PC-9 (cell line): ENCODE data around the gene STK39. TPM values are rescaled to one million over a fixed set of nuclear protein-coding genes. Genes with fewer than 3 reads are reported as not detected.
A peak's percentile ranks its signal among the peaks of the same experiment; 100 is the strongest.

Experiments
- BruUV-seq: library from RNA; stranded (reverse); fragments of 400-500 nt; replicated peaks from 2 replicates; lab custom pipeline; 2021; lab: Mats Ljungman, UMichigan
- CTCF ChIA-PET: fragments of 300-600 bp; sonication (Branson Sonifier 250); formaldehyde crosslinking; loops from one replicate; lab custom pipeline; 2022; ENCODE audit warnings: antibody characterized with exemption; lab: Charles Lee
- POLR2A ChIA-PET: fragments of 300-600 bp; sonication (Branson Sonifier 250); formaldehyde crosslinking; loops from one replicate; lab custom pipeline; 2022; ENCODE audit warnings: antibody characterized with exemption; ENCODE audit not compliant: unreplicated experiment; lab: Charles Lee
- DNase-seq, 2 experiments: peaks; one replicate each; pipeline versions ENCODE4 v3.0.0 to v3.0.0-alpha.2; 2015 to 2022; ENCODE audit warnings: mixed read lengths in 1 of 2
- H2AFZ ChIP-seq: fragments of 200-600 bp; sonication (generic); 2 replicates; pipeline ENCODE4 v1.8.1; 2017; ENCODE audit warnings: antibody characterized with exemption
- H3F3A ChIP-seq: fragments of 200-600 bp; sonication (generic); 2 replicates; pipeline ENCODE4 v1.8.1; 2017; ENCODE audit warnings: antibody characterized with exemption, mild to moderate bottlenecking, low read depth; ENCODE audit not compliant: insufficient read depth
- H3K27ac ChIP-seq: fragments of 200-600 bp; sonication (generic); 2 replicates; pipeline ENCODE4 v1.6.1; 2016; ENCODE audit warnings: mixed run types
- H3K27me3 ChIP-seq: fragments of 200-600 bp; sonication (generic); 2 replicates; pipeline ENCODE4 v1.6.1; 2016; ENCODE audit warnings: low read depth, mixed run types; ENCODE audit not compliant: insufficient read depth
- H3K36me3 ChIP-seq: fragments of 200-600 bp; sonication (generic); 2 replicates; pipeline ENCODE4 v1.6.1; 2016; ENCODE audit warnings: low read depth, mixed run types
- H3K4me1 ChIP-seq: fragments of 200-600 bp; sonication (generic); replicated peaks from 2 replicates; pipeline ENCODE4 v1.6.1; 2016; ENCODE audit warnings: mixed run types; ENCODE audit not compliant: insufficient read depth
- H3K4me2 ChIP-seq: fragments of 200-600 bp; sonication (generic); 2 replicates; pipeline ENCODE4 v1.6.1; 2017; ENCODE audit warnings: mixed run types
- H3K4me3 ChIP-seq: fragments of 200-600 bp; sonication (generic); 2 replicates; pipeline ENCODE4 v1.6.1; 2016; ENCODE audit warnings: mixed run types
- H3K79me2 ChIP-seq: fragments of 200-600 bp; sonication (generic); 2 replicates; pipeline ENCODE4 v1.6.1; 2017; ENCODE audit warnings: low read depth, mixed run types
- H3K9me2 ChIP-seq: fragments of 200-600 bp; sonication (generic); 2 replicates; pipeline ENCODE4 v1.8.1; 2017; ENCODE audit warnings: mild to moderate bottlenecking; ENCODE audit not compliant: insufficient read depth
- H3K9me3 ChIP-seq: fragments of 200-600 bp; sonication (generic); 2 replicates; pipeline ENCODE4 v1.8.1; 2016; ENCODE audit warnings: low read depth; ENCODE audit not compliant: insufficient read depth
- H4K20me1 ChIP-seq: fragments of 200-600 bp; sonication (generic); 2 replicates; pipeline ENCODE4 v1.8.1; 2017; ENCODE audit not compliant: insufficient read depth
- CTCF ChIP-seq: fragments of 200-600 bp; sonication (generic); conservative IDR thresholded peaks from 2 replicates; pipeline ENCODE4 v1.6.1; 2017; ENCODE audit warnings: mixed run types, antibody characterized with exemption, mild to moderate bottlenecking, moderate library complexity
- EZH2 ChIP-seq: fragments of 200-600 bp; sonication (generic); IDR thresholded peaks from 2 replicates; pipeline ENCODE4 v1.8.0; 2017; ENCODE audit warnings: antibody characterized with exemption, low read depth
- intact Hi-C: fragments of 100-400 bp; cut with micrococcal nuclease; formaldehyde crosslinking; loops from one replicate; pipeline ENCODE4 v1.10.0; 2022; ENCODE audit not compliant: unreplicated experiment
- total RNA-seq: library from RNA; stranded (reverse); gene quantifications from 2 replicates; pipeline ENCODE4 v1.2.3, GENCODE V29; 2021

Gene STK39
- total RNA-seq, 1 experiment from 2014 or later: 14.5 TPM

- no peak for TF ChIP-seq CTCF
- no peaks in the 10 kb centered on the region; the same call in 1 of the 2 replicates for H3K36me3 ChIP-seq
- H3K9me2 ChIP-seq: no peaks in the 10 kb centered on the region
- H4K20me1 ChIP-seq: no peaks in the 10 kb centered on the region
- no TSS peak for BruUV-seq
- peak overlapping the region; percentile 1; the same call in 1 of the 2 replicates for H3K27ac ChIP-seq
- no peak for DNase-seq
- H3K9me3 ChIP-seq: no peaks in the 10 kb centered on the region
- ChIA-PET CTCF (no interaction called here), POLR2A (interaction anchor here (0.6 kb wide), 1 partner anchor 901 kb away, joined by 3 read pairs; no protein-coding TSS in a partner anchor)
- no peaks in the 10 kb centered on the region for H3K4me1 ChIP-seq
- no peak overlapping the region for H3K4me3 ChIP-seq
- no peak overlapping the region for H2AFZ ChIP-seq
- H3K4me2 ChIP-seq: no peak overlapping the region
- intact Hi-C loops: no loop called here
- H3F3A ChIP-seq: no peaks in the 10 kb centered on the region
- H3K79me2 ChIP-seq: no peaks in the 10 kb centered on the region
- H3K27me3 ChIP-seq: no peaks in the 10 kb centered on the region
Observed at GRCh38 chr2:168060986-168061750, 186.2 kb downstream of the STK39 start.

- no peak for TF ChIP-seq CTCF
- TF ChIP-seq EZH2: no peak
- Histone ChIP-seq H3K4me1 (no peaks in the 10 kb centered on the region), H3K4me3 (no peak overlapping the region), H4K20me1 (no peaks in the 10 kb centered on the region), H3F3A (no peaks in the 10 kb centered on the region), H3K4me2 (no peak overlapping the region), H3K9me2 (no peaks in the 10 kb centered on the region), H2AFZ (no peak overlapping the region), H3K27ac (no peak overlapping the region), H3K36me3 (no peaks in the 10 kb centered on the region; the same call in 1 of the 2 replicates), H3K79me2 (no peaks in the 10 kb centered on the region), H3K9me3 (no peaks in the 10 kb centered on the region), H3K27me3 (no peaks in the 10 kb centered on the region)
- intact Hi-C loops: no loop called here
- ChIA-PET POLR2A (no interaction called here), CTCF (no interaction called here)
- no peak for DNase-seq
- no TSS peak for BruUV-seq
Observed at GRCh38 chr2:168059758-168060157, 187.6 kb downstream of the STK39 start.

GRCh38 chr2:168058675-168059074, 188.7 kb downstream of the STK39 start:
- no peak for TF ChIP-seq CTCF
- H3K9me2 ChIP-seq: no peaks in the 10 kb centered on the region
- CTCF ChIA-PET: no interaction called here
- POLR2A ChIA-PET: no interaction called here
- no peaks in the 10 kb centered on the region for H3K4me1 ChIP-seq
- no peak overlapping the region for H2AFZ ChIP-seq
- H3K9me3 ChIP-seq: no peaks in the 10 kb centered on the region
- no TSS peak for BruUV-seq
- no peaks in the 10 kb centered on the region for H3K79me2 ChIP-seq
- H3K27ac ChIP-seq: no peak overlapping the region
- H3K36me3 ChIP-seq: no peaks in the 10 kb centered on the region; the same call in 1 of the 2 replicates
- H3K27me3 ChIP-seq: no peaks in the 10 kb centered on the region
- H3F3A ChIP-seq: no peaks in the 10 kb centered on the region
- H3K4me2 ChIP-seq: no peak overlapping the region
- DNase-seq: no peak
- intact Hi-C loops: no loop called here
- no peaks in the 10 kb centered on the region for H4K20me1 ChIP-seq
- H3K4me3 ChIP-seq: no peak overlapping the region
